A673 (cell line): ENCODE data around the gene CWC22.
"Not testable (repeated sequence)": the region's sequence is repeated elsewhere in the genome, so short reads cannot be mapped to it uniquely, and the experiment has no call there.

Experiments
- CTCF ChIP-seq: fragments of 300-800, 200-600 bp; sonication (generic); conservative IDR thresholded peaks from 2 replicates; pipeline ENCODE4 v1.5.1; 2017; ENCODE audit warnings: low read depth, mild to moderate bottlenecking, antibody characterized with exemption, low read length, moderate library complexity, mixed read lengths
- EZH2 ChIP-seq: fragments of 200-600 bp; sonication (generic); IDR thresholded peaks from 2 replicates; pipeline ENCODE4 v1.6.1; 2017; ENCODE audit warnings: borderline replicate concordance, low read depth, mild to moderate bottlenecking, mixed read lengths, antibody characterized with exemption, low read length; ENCODE audit not compliant: poor library complexity, severe bottlenecking

- not testable (repeated sequence) for TF ChIP-seq CTCF, EZH2
These were observed 77.1 kb downstream of the CWC22 start for GRCh38 chr2:179929997-179930396.
